Naive thymus-derived CD4-positive, alpha-beta T cell (primary cell): ENCODE data around the gene DENND1A. TPM values are rescaled to one million over a fixed set of nuclear protein-coding genes. Genes with fewer than 3 reads are reported as not detected.

Source experiments
- ATAC-seq: fragments of 150-1000 bp; cut with Tn5 transposase; 2 replicates; pipeline ENCODE4 v1.10.0; 2021; ENCODE audit warnings: mild to moderate bottlenecking, moderate library complexity
- CTCF ChIA-PET: fragments of 350-600 bp; sonication (Branson Sonifier 250); formaldehyde crosslinking; loops from one replicate; lab custom pipeline; 2021; ENCODE audit warnings: antibody characterized with exemption; lab: Charles Lee
- POLR2A ChIA-PET: fragments of 350-600 bp; sonication (Branson Sonifier 250); formaldehyde crosslinking; loops from one replicate; lab custom pipeline; 2021; ENCODE audit warnings: antibody characterized with exemption, inconsistent platforms; lab: Charles Lee
- DNase-seq, 9 donors: peaks; one replicate each; pipeline versions ENCODE4 v3.0.0 to v3.0.0-alpha.2; 2020 to 2022; ENCODE audit warnings: mixed read lengths in 1 of 9
- H3K27ac ChIP-seq: one replicate; pipeline ENCODE4 v1.7.0; 2013; ENCODE audit warnings: mild to moderate bottlenecking, low read depth, low read length, moderate library complexity
- H3K27me3 ChIP-seq, 2 donors: one replicate each; pipeline ENCODE4 v1.7.0; 2013; ENCODE audit warnings: low read length in 2 of 2, mild to moderate bottlenecking in 2 of 2, moderate library complexity in 2 of 2; ENCODE audit not compliant: control insufficient read depth in 2 of 2, insufficient read depth in 2 of 2
- H3K36me3 ChIP-seq, 3 experiments: 1 replicate in 2 of 3; 2 replicates in 1 of 3; pipeline ENCODE4 v1.7.0; 2013; ENCODE audit warnings: low read length in 3 of 3, mild to moderate bottlenecking in 3 of 3, moderate library complexity in 1 of 3; ENCODE audit not compliant: insufficient read depth in 3 of 3, control insufficient read depth in 2 of 3
- H3K4me1 ChIP-seq, 2 donors: one replicate each; pipeline ENCODE4 v1.7.0; 2013; ENCODE audit warnings: low read length in 2 of 2, mild to moderate bottlenecking in 2 of 2, moderate library complexity in 1 of 2; ENCODE audit not compliant: control insufficient read depth in 2 of 2, insufficient read depth in 2 of 2
- H3K4me3 ChIP-seq: 2 replicates; pipeline ENCODE4 v1.7.0; 2013; ENCODE audit warnings: mild to moderate bottlenecking, low read length
- H3K9me3 ChIP-seq, 3 experiments: 1 replicate in 2 of 3; 2 replicates in 1 of 3; pipeline ENCODE4 v1.7.0; 2013; ENCODE audit warnings: low read length in 3 of 3; ENCODE audit not compliant: control insufficient read depth in 2 of 3
- H3K27ac Mint-ChIP-seq, 9 donors: one replicate each; pipeline ENCODE4 v1.8.0; 2020 to 2022; ENCODE audit warnings: mixed read lengths in 9 of 9, mild to moderate bottlenecking in 8 of 9, moderate library complexity in 5 of 9, inconsistent platforms in 2 of 9
- H3K27me3 Mint-ChIP-seq, 5 donors: one replicate each; pipeline ENCODE4 v1.8.0; 2021 to 2022; ENCODE audit warnings: mixed read lengths in 5 of 5, mild to moderate bottlenecking in 1 of 5
- H3K36me3 Mint-ChIP-seq, 5 donors: one replicate each; pipeline ENCODE4 v1.8.0; 2020 to 2022; ENCODE audit warnings: mixed read lengths in 5 of 5, mild to moderate bottlenecking in 3 of 5, inconsistent platforms in 1 of 5
- H3K4me1 Mint-ChIP-seq, 7 donors: one replicate each; pipeline ENCODE4 v1.8.0; 2020 to 2022; ENCODE audit warnings: mixed read lengths in 7 of 7, mild to moderate bottlenecking in 3 of 7, inconsistent platforms in 1 of 7
- H3K4me3 Mint-ChIP-seq, 10 donors: one replicate each; pipeline ENCODE4 v1.8.0; 2020 to 2022; ENCODE audit warnings: mild to moderate bottlenecking in 10 of 10, mixed read lengths in 10 of 10, moderate library complexity in 6 of 10, inconsistent platforms in 2 of 10
- H3K9me3 Mint-ChIP-seq, 11 donors: one replicate each; pipeline ENCODE4 v1.8.0; 2020 to 2022; ENCODE audit warnings: mixed read lengths in 11 of 11, mild to moderate bottlenecking in 4 of 11, inconsistent platforms in 1 of 11, moderate library complexity in 1 of 11
- intact Hi-C, 2 donors: fragments of 100-400 bp; cut with micrococcal nuclease; formaldehyde crosslinking; loops; one replicate each; pipeline ENCODE4 v1.15.1; 2023
- polyA plus RNA-seq, 2 donors: library from polyadenylated mRNA; unstranded; fragments of 300-500 nt; fragmentation: Illumina TruSeq; gene quantifications; one replicate each; pipeline ENCODE4 v1.2.3, GENCODE V29; 2021
- total RNA-seq, 6 experiments: library from RNA in 5 of 6; stranded (reverse) in 5 of 6; gene quantifications; 1 replicate in 5 of 6; 2 replicates in 1 of 6; pipeline ENCODE4 v1.2.3 and lab custom pipeline; 2021 to 2026

Gene DENND1A
- total and polyA plus RNA-seq, 7 experiments from 2014 or later: 4.6 to 41.1 (median 16.5) TPM

GRCh38 chr9:123659358-123659757 lies 270.6 kb downstream of the DENND1A start:
- peaks cover 20 to 56% (median 46%) of the 10 kb centered on the region in 5 donors for H3K36me3 Mint-ChIP-seq
- ATAC-seq: no peak
- peaks cover 0 to 2% (median 0%) of the 10 kb centered on the region in 7 donors for H3K4me1 Mint-ChIP-seq
- ChIA-PET POLR2A (no interaction called here), CTCF (no interaction called here)
- no peak overlapping the region for H3K4me3 ChIP-seq
- H3K36me3 ChIP-seq: no peaks in the 10 kb centered on the region
- DNase-seq: no peak
- H3K4me3 Mint-ChIP-seq: no peak overlapping the region
- H3K27me3 Mint-ChIP-seq: no peaks in the 10 kb centered on the region
- no peak overlapping the region for H3K27ac Mint-ChIP-seq
- H3K9me3 ChIP-seq: no peaks in the 10 kb centered on the region
- intact Hi-C loops: no loop called here
- H3K27me3 ChIP-seq: no peaks in the 10 kb centered on the region
- no peak overlapping the region for H3K27ac ChIP-seq
- H3K4me1 ChIP-seq: no peaks in the 10 kb centered on the region
- peaks cover 5 to 28% (median 21%) of the 10 kb centered on the region in 11 donors for H3K9me3 Mint-ChIP-seq

DNA sequence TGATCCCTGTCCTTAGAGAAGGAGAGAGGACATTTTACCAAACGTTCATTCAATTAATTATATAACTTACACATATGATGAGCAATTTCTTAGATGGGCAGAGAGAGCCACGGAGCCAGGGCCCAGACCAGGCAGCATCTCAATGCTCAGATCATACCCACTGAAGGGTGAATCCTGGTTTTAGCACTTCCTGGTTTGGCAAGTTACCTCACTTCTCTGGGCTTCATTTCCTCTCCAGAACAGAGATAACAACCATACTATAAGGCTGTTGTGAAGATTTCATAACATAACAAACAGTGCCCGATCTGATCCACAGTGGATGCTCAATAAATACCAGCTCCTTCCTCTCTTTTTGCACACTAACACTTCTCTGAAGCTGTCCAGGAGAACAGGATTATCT lies 271.1 kb downstream of the DENND1A start:
- H3K27ac ChIP-seq: no peak overlapping the region
- peaks cover under 1 to 23% (median 18%) of the 10 kb centered on the region in 11 donors for H3K9me3 Mint-ChIP-seq
- ChIA-PET POLR2A (no interaction called here), CTCF (no interaction called here)
- ATAC-seq (no peak), DNase-seq (no peak)
- no peaks in the 10 kb centered on the region for H3K9me3 ChIP-seq
- H3K4me1 Mint-ChIP-seq: peaks cover 0 to 2% (median 0%) of the 10 kb centered on the region in 7 donors
- intact Hi-C loops: no loop called here
- H3K27me3 Mint-ChIP-seq: no peaks in the 10 kb centered on the region
- no peak overlapping the region for H3K4me3 ChIP-seq
- H3K4me1 ChIP-seq: no peaks in the 10 kb centered on the region
- no peak overlapping the region for H3K4me3 Mint-ChIP-seq
- no peaks in the 10 kb centered on the region for H3K27me3 ChIP-seq
- no peaks in the 10 kb centered on the region for H3K36me3 ChIP-seq
- H3K36me3 Mint-ChIP-seq: peaks cover 20 to 56% (median 48%) of the 10 kb centered on the region in 5 donors
- H3K27ac Mint-ChIP-seq: no peak overlapping the region

- Mint-ChIP-seq H3K4me1 (peaks cover 0 to 2% (median 0%) of the 10 kb centered on the region in 7 donors), H3K27me3 (no peaks in the 10 kb centered on the region), H3K27ac (no peak overlapping the region), H3K9me3 (peaks cover 0 to 17% (median 13%) of the 10 kb centered on the region in 11 donors), H3K4me3 (no peak overlapping the region), H3K36me3 (peaks cover 19 to 59% (median 47%) of the 10 kb centered on the region in 5 donors)
- ATAC-seq: no peak
- Histone ChIP-seq H3K9me3 (no peaks in the 10 kb centered on the region), H3K27me3 (no peaks in the 10 kb centered on the region), H3K4me1 (no peaks in the 10 kb centered on the region), H3K4me3 (no peak overlapping the region), H3K27ac (no peak overlapping the region), H3K36me3 (no peaks in the 10 kb centered on the region)
- ChIA-PET POLR2A (no interaction called here), CTCF (no interaction called here)
- DNase-seq: no peak
- intact Hi-C loops: no loop called here
These were observed 272.0 kb downstream of the DENND1A start for GRCh38 chr9:123657941-123658340.

GRCh38 chr9:123657099-123657498 lies 272.8 kb downstream of the DENND1A start:
- Histone ChIP-seq H3K36me3 (no peaks in the 10 kb centered on the region), H3K27me3 (no peaks in the 10 kb centered on the region), H3K4me3 (no peak overlapping the region), H3K9me3 (no peaks in the 10 kb centered on the region), H3K4me1 (no peaks in the 10 kb centered on the region), H3K27ac (no peak overlapping the region)
- no peak for DNase-seq
- intact Hi-C loops: no loop called here
- no peak for ATAC-seq
- ChIA-PET CTCF (no interaction called here), POLR2A (no interaction called here)
- Mint-ChIP-seq H3K4me3 (no peak overlapping the region), H3K27me3 (no peaks in the 10 kb centered on the region), H3K27ac (no peak overlapping the region), H3K4me1 (no peaks in the 10 kb centered on the region), H3K36me3 (peaks cover 13 to 57% (median 47%) of the 10 kb centered on the region in 5 donors), H3K9me3 (peaks cover 0 to 10% (median 7%) of the 10 kb centered on the region in 11 donors)

DNA sequence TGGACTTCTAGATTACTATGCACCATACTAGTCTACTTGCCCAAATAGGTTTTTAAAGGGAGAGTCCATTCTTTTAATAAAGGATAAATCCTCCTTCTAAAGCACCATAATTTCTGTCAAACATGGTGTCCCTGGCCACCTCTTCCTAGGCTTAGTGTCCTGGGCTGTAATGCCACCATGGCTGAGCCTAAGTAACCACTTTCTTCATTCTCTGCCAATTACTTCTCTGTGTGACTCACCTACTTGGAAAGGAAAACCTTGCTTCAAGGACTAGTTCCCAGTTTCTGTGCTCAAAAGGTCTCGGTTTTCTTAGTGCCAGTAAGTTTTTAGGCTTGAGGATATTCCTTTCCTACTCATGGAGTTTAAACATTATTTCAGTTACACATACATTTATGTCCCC lies 273.4 kb downstream of the DENND1A start:
- Histone ChIP-seq H3K27me3 (no peaks in the 10 kb centered on the region), H3K9me3 (no peaks in the 10 kb centered on the region), H3K27ac (no peak overlapping the region), H3K4me3 (no peak overlapping the region), H3K4me1 (no peaks in the 10 kb centered on the region), H3K36me3 (peaks cover 0 to 3% (median 0%) of the 10 kb centered on the region in 3 experiments)
- H3K4me3 Mint-ChIP-seq: no peak overlapping the region
- H3K9me3 Mint-ChIP-seq: peaks cover 0 to 5% (median 2%) of the 10 kb centered on the region in 11 donors
- H3K4me1 Mint-ChIP-seq: no peaks in the 10 kb centered on the region
- no peak for ATAC-seq
- CTCF ChIA-PET: no interaction called here
- H3K36me3 Mint-ChIP-seq: peaks cover 8 to 57% (median 47%) of the 10 kb centered on the region in 5 donors
- no peaks in the 10 kb centered on the region for H3K27me3 Mint-ChIP-seq
- no peak for DNase-seq
- POLR2A ChIA-PET: no interaction called here
- intact Hi-C loops: no loop called here
- H3K27ac Mint-ChIP-seq: no peak overlapping the region

DNA sequence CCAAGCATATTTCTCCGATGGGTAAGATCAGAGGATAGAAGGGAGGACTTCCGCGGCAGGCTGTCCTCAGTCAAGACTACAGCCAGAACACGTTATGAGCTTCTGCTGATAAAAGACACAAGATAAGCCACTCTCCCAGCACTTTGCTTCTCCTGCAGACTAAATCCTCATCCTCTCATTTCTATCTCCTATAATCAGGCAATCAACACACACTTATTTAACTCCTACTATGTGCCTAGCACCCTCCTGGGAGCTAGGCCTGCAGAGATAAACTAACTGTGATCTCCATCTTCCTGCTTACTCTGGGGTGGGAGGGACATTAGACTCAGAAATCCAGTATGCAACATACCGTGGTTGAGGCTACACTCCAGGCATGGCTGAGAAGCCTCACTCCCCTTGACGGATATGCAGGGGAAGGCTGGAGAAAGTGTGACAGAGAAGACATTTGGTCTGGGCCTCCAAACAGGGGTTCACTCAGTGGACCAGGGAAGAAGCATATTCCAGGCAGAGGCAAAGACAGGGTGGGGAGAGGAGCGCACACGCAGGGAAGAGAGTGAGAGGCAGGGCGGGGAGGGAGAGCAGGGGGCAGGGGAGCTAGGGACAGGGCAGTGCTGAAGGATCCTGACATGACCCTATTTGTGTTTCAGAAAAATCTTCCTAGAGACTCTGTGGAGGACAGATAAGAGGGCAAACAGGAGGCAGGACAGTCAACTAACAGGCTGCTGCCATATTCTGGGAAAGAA lies 274.1 kb downstream of the DENND1A start:
- intact Hi-C loops: no loop called here
- H3K9me3 ChIP-seq: no peaks in the 10 kb centered on the region
- ChIA-PET POLR2A (no interaction called here), CTCF (no interaction called here)
- Mint-ChIP-seq H3K27ac (no peak overlapping the region), H3K9me3 (no peaks in the 10 kb centered on the region), H3K27me3 (no peaks in the 10 kb centered on the region), H3K4me1 (no peaks in the 10 kb centered on the region), H3K4me3 (no peak overlapping the region), H3K36me3 (peaks cover 7 to 54% (median 45%) of the 10 kb centered on the region in 5 donors)
- DNase-seq (no peak), ATAC-seq (no peak)
- peaks cover 0 to 7% (median 0%) of the 10 kb centered on the region in 3 experiments for H3K36me3 ChIP-seq
- H3K27ac ChIP-seq: no peak overlapping the region
- no peaks in the 10 kb centered on the region for H3K4me1 ChIP-seq
- H3K4me3 ChIP-seq: no peak overlapping the region
- no peaks in the 10 kb centered on the region for H3K27me3 ChIP-seq
